HCT116 (cell line): Measurements from ENCODE around the gene CALHM3. TPM values are rescaled to one million over a fixed set of nuclear protein-coding genes. Genes with fewer than 3 reads are reported as not detected.

Experiments used
- ATAC-seq: fragments of 200-7000 bp; cut with Tn5 transposase; 2 replicates; pipeline ENCODE4 v1.9.1; 2020; ENCODE audit warnings: mild to moderate bottlenecking, moderate library complexity
- BruUV-seq: library from RNA; stranded (reverse); fragments of 400-500 nt; replicated peaks from 2 replicates; lab custom pipeline; 2021; lab: Mats Ljungman, UMichigan
- CTCF ChIA-PET: fragments of 300-600 bp; sonication (Branson Sonifier 250); formaldehyde crosslinking; loops from one replicate; lab custom pipeline; 2021; ENCODE audit warnings: antibody characterized with exemption; lab: Charles Lee
- POLR2A ChIA-PET: fragments of 300-600, 350-600 bp; sonication (Branson Sonifier 250); formaldehyde crosslinking; loops from one replicate; lab custom pipeline; 2021; ENCODE audit warnings: antibody characterized with exemption; lab: Charles Lee
- RAD21 ChIA-PET, 2 experiments: fragments of 300-600 bp; sonication (Branson Sonifier 250); formaldehyde crosslinking; loops; one replicate each; lab custom pipeline; 2023; ENCODE audit warnings: low total read pairs in 2 of 2; ENCODE audit not compliant: uncharacterized antibody in 2 of 2, unreplicated experiment in 2 of 2, low non-redundant PET in 1 of 2; lab: Charles Lee
- DNase-seq: peaks from one replicate; pipeline ENCODE4 v3.0.0-alpha.2; 2010; ENCODE audit warnings: low read depth, low spot score
- H2AFZ ChIP-seq: fragments of 200-600 bp; shearing (Covaris generic), sonication (generic); 2 replicates; pipeline ENCODE4 v1.6.1; 2017; ENCODE audit warnings: low read depth, mixed run types, mixed read lengths, antibody characterized with exemption, low read length; ENCODE audit not compliant: poor library complexity, severe bottlenecking
- H3K27ac ChIP-seq: 2 replicates; pipeline ENCODE4 v1.5.1; 2012; ENCODE audit warnings: low read depth, low read length
- H3K27me3 ChIP-seq: fragments of 200-600 bp; sonication (generic); 2 replicates; pipeline ENCODE4 v1.6.1; 2016; ENCODE audit warnings: mixed run types, low read length, mixed read lengths; ENCODE audit not compliant: insufficient read depth
- H3K36me3 ChIP-seq, 2 experiments: fragments of 200-500 bp in 1 of 2; fragments of 200-600 bp in 1 of 2; sonication (Bioruptor generic) in 1 of 2; sonication (generic) in 1 of 2; 2 replicates each; pipeline versions ENCODE4 v1.5.1 to v1.6.1; 2014 to 2016; ENCODE audit warnings: low read length in 2 of 2, inconsistent platforms in 1 of 2, mixed read lengths in 1 of 2, mixed run types in 1 of 2; ENCODE audit not compliant: insufficient read depth in 2 of 2, control insufficient read depth in 1 of 2
- H3K4me1 ChIP-seq, 2 experiments: fragments of 200-600 bp in 1 of 2; sonication (generic) in 1 of 2; 2 replicates each; pipeline versions ENCODE4 v1.5.1 to v1.6.1; 2012 to 2017; ENCODE audit warnings: low read length in 2 of 2, inconsistent platforms in 1 of 2, mild to moderate bottlenecking in 1 of 2, mixed read lengths in 1 of 2, mixed run types in 1 of 2, moderate library complexity in 1 of 2; ENCODE audit not compliant: insufficient read depth in 2 of 2, control insufficient read depth in 1 of 2
- H3K4me2 ChIP-seq: fragments of 200-600 bp; sonication (generic); 2 replicates; pipeline ENCODE4 v1.6.1; 2017; ENCODE audit warnings: mixed run types, low read length, mixed read lengths
- H3K4me3 ChIP-seq, 2 experiments: fragments of 200-600 bp in 1 of 2; sonication (generic) in 1 of 2; replicated peaks in 1 of 2; 2 replicates each; pipeline ENCODE4 v1.5.1; 2011 to 2016; ENCODE audit warnings: low read length in 2 of 2, control low read depth in 1 of 2, low read depth in 1 of 2, mild to moderate bottlenecking in 1 of 2, mixed read lengths in 1 of 2, mixed run types in 1 of 2
- H3K79me2 ChIP-seq: fragments of 200-600 bp; sonication (generic); 2 replicates; pipeline ENCODE4 v1.6.1; 2017; ENCODE audit warnings: mild to moderate bottlenecking, mixed run types, low read length, moderate library complexity, mixed read lengths; ENCODE audit not compliant: insufficient read depth
- H3K9ac ChIP-seq: fragments of 200-600 bp; sonication (generic); 2 replicates; pipeline ENCODE4 v1.6.1; 2016; ENCODE audit warnings: low read length, mixed read lengths
- H3K9me2 ChIP-seq: fragments of 200-600 bp; sonication (generic), shearing (Covaris generic); 2 replicates; pipeline ENCODE4 v1.6.1; 2017; ENCODE audit warnings: mixed run types, mild to moderate bottlenecking, moderate library complexity; ENCODE audit not compliant: insufficient read depth
- H3K9me3 ChIP-seq, 2 experiments: fragments of 200-500 bp in 1 of 2; fragments of 200-600 bp in 1 of 2; sonication (Bioruptor generic) in 1 of 2; sonication (generic) in 1 of 2; 2 replicates each; pipeline ENCODE4 v1.6.1; 2014 to 2017; ENCODE audit warnings: low read length in 2 of 2, mixed read lengths in 2 of 2, inconsistent platforms in 1 of 2, low read depth in 1 of 2, mild to moderate bottlenecking in 1 of 2, mixed run types in 1 of 2, moderate library complexity in 1 of 2; ENCODE audit not compliant: control insufficient read depth in 1 of 2, insufficient read depth in 1 of 2
- H4K20me1 ChIP-seq: fragments of 200-600 bp; sonication (generic), shearing (Covaris generic); 2 replicates; pipeline ENCODE4 v1.6.1; 2017; ENCODE audit warnings: mixed run types, mild to moderate bottlenecking, moderate library complexity; ENCODE audit not compliant: insufficient read depth
- ATF3 ChIP-seq: IDR thresholded peaks from 2 replicates; pipeline ENCODE4 v1.6.1; 2012
- CBX3 ChIP-seq: IDR thresholded peaks from 2 replicates; pipeline ENCODE4 v1.6.1; 2012; ENCODE audit warnings: low read depth
- CTCF ChIP-seq, 3 experiments: fragments of 200-600 bp in 1 of 3; sonication (generic) in 1 of 3; IDR thresholded peaks in 2 of 3; conservative IDR thresholded peaks in 1 of 3; 2 replicates each; pipeline ENCODE4 v1.5.1; 2012 to 2017; ENCODE audit warnings: low read depth in 2 of 3, low read length in 2 of 3, antibody characterized with exemption in 1 of 3, borderline replicate concordance in 1 of 3, control low read depth in 1 of 3, mild to moderate bottlenecking in 1 of 3, mixed read lengths in 1 of 3, mixed run types in 1 of 3, moderate library complexity in 1 of 3; ENCODE audit not compliant: insufficient read depth in 1 of 3
- EGR1 ChIP-seq: IDR thresholded peaks from 2 replicates; pipeline ENCODE4 v1.6.1; 2012; ENCODE audit warnings: low read depth
- ELF1 ChIP-seq: IDR thresholded peaks from 2 replicates; pipeline ENCODE4 v1.6.1; 2012; ENCODE audit warnings: low read depth, borderline replicate concordance
- EZH2 ChIP-seq: fragments of 200-600 bp; sonication (generic); IDR thresholded peaks from 2 replicates; pipeline ENCODE4 v1.6.1; 2017; ENCODE audit warnings: antibody characterized with exemption, mixed run types
- EZH2phosphoT487 ChIP-seq: fragments of 200-600 bp; IDR thresholded peaks from 2 replicates; pipeline ENCODE4 v1.6.1; 2018; ENCODE audit warnings: antibody characterized with exemption, borderline replicate concordance
- FOSL1 ChIP-seq: IDR thresholded peaks from 2 replicates; pipeline ENCODE4 v1.6.1; 2012; ENCODE audit warnings: low read depth
- MAX ChIP-seq: IDR thresholded peaks from 2 replicates; pipeline ENCODE4 v1.6.1; 2012
- POLR2AphosphoS5 ChIP-seq: IDR thresholded peaks from 2 replicates; pipeline ENCODE4 v1.6.1; 2011; ENCODE audit warnings: mild to moderate bottlenecking, low read depth, low read length, moderate library complexity
- RAD21 ChIP-seq: IDR thresholded peaks from 2 replicates; pipeline ENCODE4 v1.6.1; 2012; ENCODE audit warnings: low read depth, mild to moderate bottlenecking
- SIN3A ChIP-seq: IDR thresholded peaks from 2 replicates; pipeline ENCODE4 v1.6.1; 2012; ENCODE audit warnings: low read depth
- TCF7L2 ChIP-seq: IDR thresholded peaks from 2 replicates; pipeline ENCODE4 v1.7.0; 2011; ENCODE audit warnings: borderline replicate concordance, inconsistent platforms; ENCODE audit not compliant: insufficient read depth, insufficient read length; ENCODE audit errors: extremely low read depth
- YY1 ChIP-seq: IDR thresholded peaks from 2 replicates; pipeline ENCODE4 v1.6.1; 2011; ENCODE audit warnings: low read length, low read depth, moderate library complexity, mild to moderate bottlenecking; ENCODE audit not compliant: insufficient replicate concordance; ENCODE audit errors: extremely low read depth
- ZBTB33 ChIP-seq: IDR thresholded peaks from 2 replicates; pipeline ENCODE4 v1.6.1; 2011; ENCODE audit warnings: mild to moderate bottlenecking, low read length, moderate library complexity; ENCODE audit not compliant: insufficient replicate concordance; ENCODE audit errors: extremely low read depth
- ZFX ChIP-seq: fragments of 450-650 bp; IDR thresholded peaks from 2 replicates; pipeline ENCODE4 v1.6.1; 2017
- ZNF274 ChIP-seq: fragments of 200-500 bp; sonication (Bioruptor generic); IDR thresholded peaks from 2 replicates; pipeline ENCODE4 v1.6.1; 2014; ENCODE audit warnings: mild to moderate bottlenecking, low read depth, low read length, inconsistent platforms
- intact Hi-C: fragments of 100-400 bp; cut with micrococcal nuclease; formaldehyde crosslinking; loops from 2 replicates; pipeline ENCODE4 v1.10.0; 2022
- total RNA-seq: library from RNA; stranded (reverse); gene quantifications from one replicate; pipeline ENCODE4 v1.2.1, GENCODE V29; 2021; ENCODE audit not compliant: unreplicated experiment

CALHM3 gene
- total RNA-seq, 1 experiment from 2014 or later, result 0.49 TPM

- TF ChIP-seq ZBTB33, result no peak
- TF ChIP-seq EZH2, result no peak
- no peak for TF ChIP-seq POLR2AphosphoS5
- TF ChIP-seq EZH2phosphoT487, result no peak
- no peak for TF ChIP-seq ELF1
Measured at GRCh38 chr10:103517234-103518085, 38.4 kb upstream of the CALHM3 start (continued).

DNA sequence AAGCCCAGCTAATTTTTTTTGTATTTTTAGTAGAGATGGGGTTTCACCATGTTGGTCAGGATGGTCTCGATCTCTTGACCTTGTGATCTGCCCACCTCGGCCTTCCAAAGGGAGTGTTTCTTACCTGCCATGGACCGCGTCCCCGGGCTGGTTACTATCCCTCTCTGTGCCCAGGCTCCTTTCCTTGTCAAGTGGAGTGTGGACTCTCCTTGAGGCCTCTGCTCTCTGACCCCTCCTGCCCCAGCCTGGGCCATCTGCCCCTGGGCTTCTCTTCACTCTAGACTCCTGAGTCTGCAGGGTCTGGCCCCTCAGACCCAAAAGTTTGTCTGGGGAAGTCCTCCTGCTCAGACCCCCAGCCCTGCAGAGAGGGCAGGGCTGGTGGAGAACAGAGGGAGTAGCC lies 35.2 kb upstream of the CALHM3 start:
- Histone ChIP-seq H3K4me2 (no peak overlapping the region), H3K9ac (no peak overlapping the region), H2AFZ (no peak overlapping the region), H3K79me2 (no peaks in the 10 kb centered on the region), H4K20me1 (no peaks in the 10 kb centered on the region), H3K4me1 (peaks cover 0 to 17% of the 10 kb centered on the region in 2 experiments; a peak in 2 of 4 replicates), H3K36me3 (no peaks in the 10 kb centered on the region), H3K27me3 (no peaks in the 10 kb centered on the region), H3K9me3 (no peaks in the 10 kb centered on the region), H3K9me2 (no peaks in the 10 kb centered on the region), H3K27ac (no peak overlapping the region), H3K4me3 (no peak overlapping the region)
- no TSS peak for BruUV-seq
- ChIA-PET POLR2A (no interaction called here), RAD21 (no interaction called here), CTCF (interaction anchor here (1.3 kb wide), 1 partner anchor 29 kb away, joined by 3 read pairs; no protein-coding TSS in a partner anchor)
- intact Hi-C loops, result no loop called here
- DNase-seq, result no peak
- no peak for TF ChIP-seq ZFX
- no peak for TF ChIP-seq POLR2AphosphoS5
- no peak for TF ChIP-seq ZNF274
- TF ChIP-seq ZBTB33, result no peak
- no peak for TF ChIP-seq TCF7L2
- no peak for TF ChIP-seq EZH2
- TF ChIP-seq FOSL1, result no peak
- no peak for TF ChIP-seq SIN3A
- TF ChIP-seq YY1, result no peak
- TF ChIP-seq CTCF (IDR thresholded peaks at IDR 0.05 in 2 of 3, conservative IDR thresholded peaks at IDR 0.05 in 1 of 3; ENCODE audit: borderline replicate concordance in 1 of 3, insufficient read depth in 1 of 3, low read depth in 2 of 3, low read length in 2 of 3), result no peak
- no peak for TF ChIP-seq EGR1
- TF ChIP-seq CBX3, result no peak
- TF ChIP-seq MAX, result no peak
- TF ChIP-seq EZH2phosphoT487, result no peak
- no peak for TF ChIP-seq RAD21
- no peak for TF ChIP-seq ATF3
- ATAC-seq, result no peak
